Stimulated activated CD8-positive, alpha-beta memory T cell treated with anti-CD3 and anti-CD28 coated beads, Interleukin-7, amount 100 ng/mL, for 48 hours (primary cell): Measurements from ENCODE around the gene USP54.

ENCODE experiments used
- DNase-seq, 2 donors: peaks; one replicate each; pipeline ENCODE4 v3.0.0-alpha.2; 2020; ENCODE audit warnings: low read depth in 1 of 2; ENCODE audit errors: extremely low read depth in 1 of 2

Gene USP54

DNA sequence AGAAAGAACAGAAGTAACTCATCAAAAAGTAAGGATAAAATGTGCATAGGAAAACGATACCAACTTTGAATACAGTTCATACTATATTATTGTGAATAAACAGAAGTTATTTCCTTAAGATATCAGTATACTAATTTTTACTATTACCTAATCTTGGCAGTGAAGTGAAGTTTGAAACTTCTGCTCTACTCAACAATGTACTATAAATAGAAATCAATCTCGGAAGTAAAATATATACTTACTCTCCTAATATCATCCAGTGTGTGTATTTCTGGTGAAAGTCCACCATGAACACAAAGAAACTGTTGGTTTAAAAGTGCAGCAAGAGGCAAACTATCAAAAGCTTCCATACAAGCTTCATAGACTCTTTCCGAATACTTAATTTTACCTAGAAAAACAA is 119.9 kb downstream of the USP54 start:
- DNase-seq = no peak

DNA sequence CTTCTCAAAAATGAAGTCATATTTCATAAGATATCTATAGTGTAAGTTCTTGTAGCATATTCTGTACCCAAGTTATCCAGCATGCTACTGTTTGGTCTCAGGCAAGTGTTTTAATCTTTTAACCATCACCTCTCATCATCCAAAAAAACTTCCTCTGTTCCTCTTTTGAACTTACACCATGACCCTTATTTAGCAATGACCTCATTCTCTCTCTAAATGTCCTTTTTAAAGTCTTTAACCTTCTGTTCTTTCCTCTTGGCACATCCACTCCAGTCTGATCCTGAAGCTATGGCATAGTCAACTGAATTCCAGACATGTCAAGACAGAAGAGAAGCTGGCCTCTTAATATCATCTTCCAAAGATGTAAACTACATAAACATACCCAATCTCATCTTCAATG is 121.6 kb downstream of the USP54 start:
- no peak for DNase-seq

DNA sequence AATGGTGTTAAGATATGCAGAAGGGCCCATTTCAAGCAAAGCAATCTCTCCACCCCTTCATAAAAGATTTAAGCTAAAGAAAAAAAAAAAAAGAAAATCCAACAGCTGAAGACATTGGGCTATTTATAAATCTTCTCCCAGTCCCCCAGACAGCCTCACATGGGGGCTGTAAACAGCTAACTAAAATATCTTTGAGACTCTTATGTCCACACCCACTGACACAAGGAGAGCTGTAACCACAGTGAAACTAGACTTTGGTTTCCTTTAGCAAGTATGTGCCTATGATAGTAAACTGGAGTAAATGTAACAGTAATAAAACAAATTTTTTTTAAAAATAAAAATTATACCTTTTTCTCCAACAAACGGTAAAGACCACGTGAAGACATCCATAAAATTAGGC is 123.9 kb downstream of the USP54 start:
- no peak for DNase-seq

DNA sequence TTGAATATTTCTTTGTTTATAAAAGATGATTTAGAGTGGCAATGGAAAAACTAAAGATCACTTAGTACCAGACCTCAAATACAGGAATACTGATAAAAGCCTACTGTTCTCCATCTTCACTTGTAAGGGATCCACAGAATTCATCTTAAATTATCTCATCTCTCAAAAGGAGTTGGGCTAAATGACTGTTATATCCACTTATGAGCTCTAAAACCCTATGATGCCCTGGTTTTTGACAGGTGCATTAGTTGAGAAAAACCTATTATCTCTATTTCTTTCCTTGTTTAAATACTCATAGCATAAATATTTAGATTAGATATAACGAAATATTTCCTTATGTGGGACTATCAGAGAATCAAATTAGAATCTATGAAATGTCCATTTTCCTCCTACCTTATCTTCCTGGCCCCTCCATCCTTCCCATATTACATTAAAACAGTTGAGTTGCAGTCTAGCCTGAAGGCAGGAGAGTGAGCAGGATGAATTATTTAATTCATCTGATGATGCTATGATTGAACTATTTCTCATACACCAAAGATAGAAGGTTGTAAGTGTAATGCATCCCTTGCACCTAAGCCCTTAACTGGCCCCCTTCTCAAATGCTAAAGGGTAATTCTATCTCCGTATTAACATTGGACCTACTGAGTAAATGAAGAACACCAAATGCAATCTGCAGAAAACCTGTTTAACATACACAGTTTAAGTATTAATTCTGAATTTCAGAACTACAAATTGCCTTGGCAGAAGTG is 125.0 kb downstream of the USP54 start:
- DNase-seq = no peak

DNA sequence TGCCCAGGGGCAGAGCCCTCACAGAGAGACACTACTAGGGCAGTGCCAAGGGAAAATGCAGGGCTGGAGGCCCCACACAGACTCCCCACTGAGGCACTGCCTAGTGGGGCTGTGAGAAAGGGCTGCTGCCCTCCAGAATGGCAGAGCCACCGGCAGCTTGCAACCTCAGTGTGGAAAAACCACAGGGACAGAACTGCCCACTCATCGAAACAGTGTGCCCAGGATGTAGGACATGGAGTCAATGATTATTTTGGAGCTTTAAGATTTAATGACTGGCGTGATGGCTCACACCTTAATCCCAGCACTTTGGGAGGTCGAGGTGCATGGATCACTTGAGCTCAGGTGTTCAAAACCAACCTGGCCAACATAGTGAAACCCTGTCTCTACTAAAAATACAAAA is 130.2 kb downstream of the USP54 start:
- DNase-seq = no peak

DNA sequence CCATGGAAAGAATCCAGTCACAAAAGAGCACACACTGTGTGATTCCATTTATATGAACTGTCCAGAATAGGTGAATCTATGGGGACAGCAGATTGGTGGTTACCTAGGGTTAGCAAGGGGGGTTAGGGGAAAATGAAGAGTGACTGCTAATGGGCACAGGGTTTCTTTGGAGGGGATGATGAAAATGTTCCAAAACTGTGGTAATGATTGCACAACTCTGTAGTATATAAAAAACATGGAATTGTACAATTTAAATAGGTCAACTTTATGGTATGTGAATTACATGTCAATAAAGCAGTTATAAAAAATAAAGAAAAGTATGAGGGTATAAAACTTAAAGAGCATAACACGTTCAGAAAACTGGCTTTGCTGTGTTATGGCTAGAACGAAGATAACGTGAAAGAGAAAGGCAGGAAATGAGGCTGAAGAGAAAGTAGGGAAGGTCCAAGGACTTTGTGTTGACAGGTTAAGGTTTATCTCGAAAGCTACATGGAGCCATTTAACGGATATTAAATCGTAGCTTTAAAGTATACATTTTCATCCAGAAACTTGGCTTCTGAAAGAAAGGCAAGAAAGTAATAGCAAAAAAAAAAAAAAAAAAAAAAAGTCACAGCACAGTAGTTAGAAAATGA is 131.3 kb downstream of the USP54 start:
- no peak for DNase-seq

DNA sequence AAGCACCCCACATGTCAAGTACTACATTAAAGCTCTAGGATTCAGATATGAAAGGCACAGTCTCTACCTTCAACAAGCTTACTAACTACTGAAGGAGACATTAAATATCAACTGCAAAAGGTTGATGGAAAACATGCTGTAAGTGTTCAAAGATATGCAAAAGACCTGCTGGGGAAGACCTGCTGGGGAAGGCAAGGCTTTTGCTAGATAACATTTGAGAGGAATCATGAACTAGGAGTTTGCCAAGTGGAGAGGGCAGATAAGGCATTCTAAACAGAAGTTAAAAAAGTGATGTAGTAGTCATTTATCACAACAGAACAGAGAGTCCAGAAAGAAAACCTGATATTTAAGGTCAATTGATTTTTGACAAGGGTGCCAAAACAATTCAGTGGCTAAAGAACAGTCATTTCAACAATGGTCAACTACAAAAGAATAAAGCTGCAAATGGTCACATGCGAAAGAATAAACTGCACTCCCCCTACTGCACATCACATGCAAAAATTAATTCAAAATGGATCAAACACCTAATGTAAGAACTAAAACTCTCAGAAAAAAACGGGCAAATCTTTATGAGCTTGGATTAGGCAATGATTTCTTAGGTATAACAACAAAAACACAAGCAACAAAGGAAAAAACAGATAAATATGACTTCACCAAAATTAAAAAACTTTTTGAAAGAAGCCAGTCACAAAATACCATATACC is 134.8 kb downstream of the USP54 start:
- no peak for DNase-seq

DNA sequence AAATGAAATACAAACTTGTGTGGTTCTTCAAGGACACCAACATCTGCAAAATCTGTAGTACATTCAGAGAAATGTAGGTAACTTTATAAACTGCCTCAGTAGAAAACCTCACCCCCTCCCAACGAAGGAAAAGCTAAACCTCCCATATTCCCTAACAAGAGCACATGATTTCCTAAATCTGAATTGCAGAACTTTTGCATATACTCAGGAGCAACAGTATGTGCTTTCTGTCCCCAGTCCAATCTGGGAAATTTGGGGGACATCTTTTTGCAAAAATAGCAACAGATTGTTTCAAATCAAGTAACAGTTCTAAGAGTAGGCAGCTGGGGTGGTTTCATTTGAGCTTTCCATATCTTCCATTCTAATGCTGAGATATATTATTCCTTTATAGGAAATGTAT is 142.0 kb downstream of the USP54 start:
- DNase-seq = no peak

DNA sequence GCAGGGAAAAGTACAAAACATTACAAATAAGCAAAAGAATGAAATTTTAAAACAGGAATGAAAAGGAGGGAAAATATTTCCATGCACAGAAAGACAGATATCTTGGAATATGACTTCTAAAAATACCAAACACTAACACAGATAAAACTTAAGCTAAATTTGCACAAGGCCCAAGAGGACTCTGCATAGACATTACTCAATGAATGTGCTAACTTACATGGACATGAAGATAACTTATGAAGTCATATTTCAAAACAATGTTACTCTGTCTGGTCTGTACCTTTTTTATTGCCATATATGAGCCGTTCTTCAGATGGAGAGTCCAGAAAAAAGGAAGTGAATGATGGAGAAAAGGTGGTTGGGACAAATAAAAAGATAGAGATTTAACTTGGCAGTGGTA is 142.8 kb downstream of the USP54 start:
- no peak for DNase-seq
